Neuron (in vitro differentiated cells): Measurements from ENCODE around the gene NADSYN1.

Experiments
- H2AFZ ChIP-seq: one replicate; pipeline ENCODE4 v1.6.1; 2013; ENCODE audit warnings: low read depth, mild to moderate bottlenecking, inconsistent platforms, low read length, moderate library complexity
- H3K27me3 ChIP-seq: one replicate; pipeline ENCODE4 v1.6.1; 2013; ENCODE audit warnings: low read length; ENCODE audit not compliant: insufficient read depth
- H3K36me3 ChIP-seq: one replicate; pipeline ENCODE4 v1.6.1; 2013; ENCODE audit warnings: low read length; ENCODE audit not compliant: insufficient read depth
- H3K4me1 ChIP-seq: one replicate; pipeline ENCODE4 v1.6.1; 2013; ENCODE audit warnings: low read length; ENCODE audit not compliant: insufficient read depth
- H3K4me3 ChIP-seq: 2 replicates; pipeline ENCODE4 v1.5.1; 2013; ENCODE audit warnings: mild to moderate bottlenecking, low read length, moderate library complexity
- H3K9me3 ChIP-seq: one replicate; pipeline ENCODE4 v1.6.1; 2013; ENCODE audit warnings: low read length

Gene NADSYN1

GRCh38 chr11:71474141-71474770 lies 21.3 kb downstream of the NADSYN1 start:
- H2AFZ ChIP-seq: no peak overlapping the region

GRCh38 chr11:71474771-71475483 lies 21.9 kb downstream of the NADSYN1 start:
- H3K36me3 ChIP-seq: peaks cover 65% of the 10 kb centered on the region

More at GRCh38 chr11:71474141-71474770, 21.3 kb downstream of the NADSYN1 start:
- H3K36me3 ChIP-seq: peaks cover 58% of the 10 kb centered on the region
- no peaks in the 10 kb centered on the region for H3K27me3 ChIP-seq
- no peaks in the 10 kb centered on the region for H3K4me1 ChIP-seq
- no peaks in the 10 kb centered on the region for H3K9me3 ChIP-seq
- no peak overlapping the region for H3K4me3 ChIP-seq

DNA sequence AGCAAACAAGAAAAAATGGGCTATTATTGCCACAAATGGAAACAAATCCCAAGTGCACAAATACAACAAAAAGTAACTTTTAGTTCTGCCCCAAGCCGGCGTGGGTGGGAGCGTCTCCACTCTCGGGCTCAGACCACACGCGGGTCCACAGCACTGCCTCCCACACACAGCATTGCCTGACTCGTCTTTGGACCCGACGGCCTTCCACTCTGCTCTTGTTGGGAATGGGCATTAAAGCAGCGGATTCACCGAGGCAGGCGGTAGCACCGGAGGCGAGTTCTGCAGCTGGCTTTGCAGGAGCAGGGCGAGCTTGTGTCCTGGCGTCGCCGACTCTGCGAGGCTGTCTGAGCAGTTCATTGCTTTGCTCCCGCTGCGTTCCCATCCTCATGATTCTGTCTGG lies 23.0 kb downstream of the NADSYN1 start:
- H2AFZ ChIP-seq: no peak overlapping the region
- no peak overlapping the region for H3K4me3 ChIP-seq
- H3K4me1 ChIP-seq: no peaks in the 10 kb centered on the region
- peaks cover 73% of the 10 kb centered on the region for H3K36me3 ChIP-seq
- no peaks in the 10 kb centered on the region for H3K9me3 ChIP-seq
- H3K27me3 ChIP-seq: no peaks in the 10 kb centered on the region

More at GRCh38 chr11:71474771-71475483, 21.9 kb downstream of the NADSYN1 start:
- Histone ChIP-seq H3K27me3 (no peaks in the 10 kb centered on the region), H2AFZ (no peak overlapping the region), H3K4me3 (no peak overlapping the region), H3K4me1 (no peaks in the 10 kb centered on the region), H3K9me3 (no peaks in the 10 kb centered on the region)

GRCh38 chr11:71476926-71477640 lies 24.1 kb downstream of the NADSYN1 start:
- Histone ChIP-seq H3K4me3 (no peak overlapping the region), H3K9me3 (no peaks in the 10 kb centered on the region), H3K27me3 (no peaks in the 10 kb centered on the region), H3K4me1 (no peaks in the 10 kb centered on the region), H2AFZ (no peak overlapping the region), H3K36me3 (peaks cover 77% of the 10 kb centered on the region)

GRCh38 chr11:71477641-71478527 lies 24.9 kb downstream of the NADSYN1 start:
- Histone ChIP-seq H3K27me3 (no peaks in the 10 kb centered on the region), H3K4me1 (no peaks in the 10 kb centered on the region), H2AFZ (no peak overlapping the region), H3K4me3 (no peak overlapping the region), H3K36me3 (peaks cover 77% of the 10 kb centered on the region), H3K9me3 (no peaks in the 10 kb centered on the region)

GRCh38 chr11:71478528-71478840 lies 25.5 kb downstream of the NADSYN1 start:
- H3K27me3 ChIP-seq: no peaks in the 10 kb centered on the region
- no peaks in the 10 kb centered on the region for H3K9me3 ChIP-seq
- no peaks in the 10 kb centered on the region for H3K4me1 ChIP-seq
- no peak overlapping the region for H2AFZ ChIP-seq
- H3K4me3 ChIP-seq: no peak overlapping the region
- peaks cover 77% of the 10 kb centered on the region for H3K36me3 ChIP-seq

- H3K36me3 ChIP-seq: peaks cover 75% of the 10 kb centered on the region
These were observed 28.3 kb downstream of the NADSYN1 start for GRCh38 chr11:71481101-71481960.

GRCh38 chr11:71482216-71482615 lies 29.2 kb downstream of the NADSYN1 start:
- Histone ChIP-seq H3K4me3 (no peak overlapping the region), H3K36me3 (peaks cover 72% of the 10 kb centered on the region), H3K9me3 (no peaks in the 10 kb centered on the region), H2AFZ (no peak overlapping the region), H3K27me3 (no peaks in the 10 kb centered on the region), H3K4me1 (no peaks in the 10 kb centered on the region)

More at GRCh38 chr11:71481101-71481960, 28.3 kb downstream of the NADSYN1 start:
- no peaks in the 10 kb centered on the region for H3K27me3 ChIP-seq
- H3K9me3 ChIP-seq: no peaks in the 10 kb centered on the region
- no peaks in the 10 kb centered on the region for H3K4me1 ChIP-seq
- H2AFZ ChIP-seq: no peak overlapping the region
- H3K4me3 ChIP-seq: no peak overlapping the region

DNA sequence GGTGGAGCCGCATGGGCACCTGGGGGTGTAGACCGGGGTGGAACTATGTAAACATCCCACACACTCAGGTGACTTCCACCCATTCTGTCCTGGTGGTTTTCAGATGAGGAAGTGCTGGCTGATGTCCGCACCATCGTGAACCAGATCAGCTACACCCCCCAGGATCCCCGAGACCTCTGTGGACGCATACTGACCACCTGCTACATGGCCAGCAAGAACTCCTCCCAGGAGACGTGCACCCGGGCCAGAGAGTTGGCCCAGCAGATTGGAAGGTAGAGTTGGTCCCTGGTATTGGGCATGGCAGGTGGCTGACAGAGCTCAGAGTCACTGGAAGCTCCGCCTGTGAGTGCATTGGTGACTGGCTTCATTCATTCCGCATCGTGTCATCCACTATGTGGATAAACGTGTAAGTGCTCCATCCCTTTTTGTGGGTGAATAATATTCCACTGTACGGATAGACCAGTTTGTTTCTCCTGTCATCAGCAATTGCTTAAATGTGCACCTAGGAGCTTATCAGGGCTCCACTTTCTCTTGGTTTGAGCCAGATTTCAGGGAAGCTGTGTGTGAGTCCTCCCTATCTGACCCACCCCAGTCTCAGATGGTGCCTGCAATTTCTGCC lies 29.9 kb downstream of the NADSYN1 start:
- H3K36me3 ChIP-seq: peaks cover 67% of the 10 kb centered on the region

DNA sequence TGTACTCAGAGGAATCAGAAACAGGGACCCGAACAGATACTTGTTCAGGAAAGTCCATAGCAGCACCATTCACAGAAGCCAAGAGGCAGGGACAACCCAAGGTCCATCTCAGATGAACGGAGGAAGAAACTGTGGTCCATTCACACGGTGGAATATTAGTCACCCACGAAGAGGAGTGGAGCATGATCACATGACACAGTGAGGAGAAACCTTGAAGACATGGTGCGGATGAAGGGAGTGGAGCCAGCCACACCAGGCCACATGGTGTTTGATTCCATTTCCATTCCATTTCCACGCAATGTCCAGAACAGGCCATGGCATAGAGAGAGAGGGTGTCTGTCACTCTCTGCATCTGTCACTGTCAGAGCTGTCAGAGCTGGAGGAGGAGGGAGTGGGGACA lies 30.7 kb downstream of the NADSYN1 start:
- Histone ChIP-seq H3K4me3 (no peak overlapping the region), H3K36me3 (peaks cover 59% of the 10 kb centered on the region), H3K27me3 (no peaks in the 10 kb centered on the region), H3K4me1 (no peaks in the 10 kb centered on the region), H3K9me3 (no peaks in the 10 kb centered on the region), H2AFZ (no peak overlapping the region)

More for the DNA sequence above, 29.9 kb downstream of the NADSYN1 start:
- no peak overlapping the region for H2AFZ ChIP-seq
- H3K4me3 ChIP-seq: no peak overlapping the region
- H3K9me3 ChIP-seq: no peaks in the 10 kb centered on the region
- no peaks in the 10 kb centered on the region for H3K27me3 ChIP-seq
- H3K4me1 ChIP-seq: no peaks in the 10 kb centered on the region

GRCh38 chr11:71484248-71485062 lies 31.5 kb downstream of the NADSYN1 start:
- H3K9me3 ChIP-seq: no peaks in the 10 kb centered on the region
- H3K4me1 ChIP-seq: no peaks in the 10 kb centered on the region
- no peak overlapping the region for H2AFZ ChIP-seq
- no peaks in the 10 kb centered on the region for H3K27me3 ChIP-seq
- H3K36me3 ChIP-seq: peaks cover 55% of the 10 kb centered on the region
- no peak overlapping the region for H3K4me3 ChIP-seq
